PC-9 (cell line): ENCODE data around the gene MCTP1. TPM values are rescaled to one million over a fixed set of nuclear protein-coding genes. Genes with fewer than 3 reads are reported as not detected.

Source experiments
- BruUV-seq: library from RNA; stranded (reverse); fragments of 400-500 nt; replicated peaks from 2 replicates; lab custom pipeline; 2021; lab: Mats Ljungman, UMichigan
- CTCF ChIA-PET: fragments of 300-600 bp; sonication (Branson Sonifier 250); formaldehyde crosslinking; loops from one replicate; lab custom pipeline; 2022; ENCODE audit warnings: antibody characterized with exemption; lab: Charles Lee
- POLR2A ChIA-PET: fragments of 300-600 bp; sonication (Branson Sonifier 250); formaldehyde crosslinking; loops from one replicate; lab custom pipeline; 2022; ENCODE audit warnings: antibody characterized with exemption; ENCODE audit not compliant: unreplicated experiment; lab: Charles Lee
- DNase-seq, 2 experiments: peaks; one replicate each; pipeline versions ENCODE4 v3.0.0 to v3.0.0-alpha.2; 2015 to 2022; ENCODE audit warnings: mixed read lengths in 1 of 2
- H2AFZ ChIP-seq: fragments of 200-600 bp; sonication (generic); 2 replicates; pipeline ENCODE4 v1.8.1; 2017; ENCODE audit warnings: antibody characterized with exemption
- H3F3A ChIP-seq: fragments of 200-600 bp; sonication (generic); 2 replicates; pipeline ENCODE4 v1.8.1; 2017; ENCODE audit warnings: antibody characterized with exemption, mild to moderate bottlenecking, low read depth; ENCODE audit not compliant: insufficient read depth
- H3K27ac ChIP-seq: fragments of 200-600 bp; sonication (generic); 2 replicates; pipeline ENCODE4 v1.6.1; 2016; ENCODE audit warnings: mixed run types
- H3K27me3 ChIP-seq: fragments of 200-600 bp; sonication (generic); 2 replicates; pipeline ENCODE4 v1.6.1; 2016; ENCODE audit warnings: low read depth, mixed run types; ENCODE audit not compliant: insufficient read depth
- H3K36me3 ChIP-seq: fragments of 200-600 bp; sonication (generic); 2 replicates; pipeline ENCODE4 v1.6.1; 2016; ENCODE audit warnings: low read depth, mixed run types
- H3K4me1 ChIP-seq: fragments of 200-600 bp; sonication (generic); replicated peaks from 2 replicates; pipeline ENCODE4 v1.6.1; 2016; ENCODE audit warnings: mixed run types; ENCODE audit not compliant: insufficient read depth
- H3K4me2 ChIP-seq: fragments of 200-600 bp; sonication (generic); 2 replicates; pipeline ENCODE4 v1.6.1; 2017; ENCODE audit warnings: mixed run types
- H3K4me3 ChIP-seq: fragments of 200-600 bp; sonication (generic); 2 replicates; pipeline ENCODE4 v1.6.1; 2016; ENCODE audit warnings: mixed run types
- H3K79me2 ChIP-seq: fragments of 200-600 bp; sonication (generic); 2 replicates; pipeline ENCODE4 v1.6.1; 2017; ENCODE audit warnings: low read depth, mixed run types
- H3K9me2 ChIP-seq: fragments of 200-600 bp; sonication (generic); 2 replicates; pipeline ENCODE4 v1.8.1; 2017; ENCODE audit warnings: mild to moderate bottlenecking; ENCODE audit not compliant: insufficient read depth
- H3K9me3 ChIP-seq: fragments of 200-600 bp; sonication (generic); 2 replicates; pipeline ENCODE4 v1.8.1; 2016; ENCODE audit warnings: low read depth; ENCODE audit not compliant: insufficient read depth
- H4K20me1 ChIP-seq: fragments of 200-600 bp; sonication (generic); 2 replicates; pipeline ENCODE4 v1.8.1; 2017; ENCODE audit not compliant: insufficient read depth
- CTCF ChIP-seq: fragments of 200-600 bp; sonication (generic); conservative IDR thresholded peaks from 2 replicates; pipeline ENCODE4 v1.6.1; 2017; ENCODE audit warnings: mixed run types, antibody characterized with exemption, mild to moderate bottlenecking, moderate library complexity
- EZH2 ChIP-seq: fragments of 200-600 bp; sonication (generic); IDR thresholded peaks from 2 replicates; pipeline ENCODE4 v1.8.0; 2017; ENCODE audit warnings: antibody characterized with exemption, low read depth
- intact Hi-C: fragments of 100-400 bp; cut with micrococcal nuclease; formaldehyde crosslinking; loops from one replicate; pipeline ENCODE4 v1.10.0; 2022; ENCODE audit not compliant: unreplicated experiment
- total RNA-seq: library from RNA; stranded (reverse); gene quantifications from 2 replicates; pipeline ENCODE4 v1.2.3, GENCODE V29; 2021

MCTP1 gene
- total RNA-seq, 1 experiment from 2014 or later: 3.9 TPM

GRCh38 chr5:94691291-94691690 lies 593.6 kb downstream of the MCTP1 start:
- Histone ChIP-seq H3K27ac (no peak overlapping the region), H3K9me3 (no peaks in the 10 kb centered on the region), H4K20me1 (no peaks in the 10 kb centered on the region), H2AFZ (no peak overlapping the region), H3K4me2 (no peak overlapping the region), H3K4me3 (no peak overlapping the region), H3K9me2 (no peaks in the 10 kb centered on the region), H3K79me2 (no peaks in the 10 kb centered on the region), H3K27me3 (no peaks in the 10 kb centered on the region), H3K4me1 (no peaks in the 10 kb centered on the region), H3K36me3 (no peaks in the 10 kb centered on the region), H3F3A (no peaks in the 10 kb centered on the region)
- ChIA-PET POLR2A (no interaction called here), CTCF (no interaction called here)
- intact Hi-C loops: loop anchor here (5.0 kb wide), 1 partner anchor 1109 kb away; the partner anchor contains the start of genes NR2F1 and NR2F1-AS1
- TF ChIP-seq CTCF (no peak), EZH2 (no peak)
- BruUV-seq: no TSS peak
- DNase-seq: no peak

- no peaks in the 10 kb centered on the region for H3K27me3 ChIP-seq
- H3K4me3 ChIP-seq: no peak overlapping the region
- H3K36me3 ChIP-seq: no peaks in the 10 kb centered on the region
- no peaks in the 10 kb centered on the region for H4K20me1 ChIP-seq
- POLR2A ChIA-PET: no interaction called here
- H3K27ac ChIP-seq: no peak overlapping the region
- H3K4me2 ChIP-seq: no peak overlapping the region
- H3K4me1 ChIP-seq: no peaks in the 10 kb centered on the region
- H3K9me3 ChIP-seq: no peaks in the 10 kb centered on the region
- BruUV-seq: no TSS peak
- intact Hi-C loops: loop anchor here (5.0 kb wide), 1 partner anchor 1108 kb away; the partner anchor contains the start of genes NR2F1 and NR2F1-AS1
- H3K79me2 ChIP-seq: no peaks in the 10 kb centered on the region
- no peak for TF ChIP-seq CTCF
- no peak for TF ChIP-seq EZH2
- H3K9me2 ChIP-seq: no peaks in the 10 kb centered on the region
- H3F3A ChIP-seq: no peaks in the 10 kb centered on the region
- no peak for DNase-seq
- CTCF ChIA-PET: no interaction called here
- no peak overlapping the region for H2AFZ ChIP-seq
Observed at GRCh38 chr5:94690778-94691177, 594.1 kb downstream of the MCTP1 start.

GRCh38 chr5:94689908-94690307 lies 595.0 kb downstream of the MCTP1 start:
- Histone ChIP-seq H3K4me3 (no peak overlapping the region), H3K36me3 (no peaks in the 10 kb centered on the region), H3K27ac (no peak overlapping the region), H3K79me2 (no peaks in the 10 kb centered on the region), H3K4me2 (no peak overlapping the region), H3K9me3 (no peaks in the 10 kb centered on the region), H3K9me2 (no peaks in the 10 kb centered on the region), H4K20me1 (no peaks in the 10 kb centered on the region), H3K27me3 (no peaks in the 10 kb centered on the region), H3K4me1 (no peaks in the 10 kb centered on the region), H2AFZ (no peak overlapping the region), H3F3A (no peaks in the 10 kb centered on the region)
- POLR2A ChIA-PET: no interaction called here
- no peak for DNase-seq
- intact Hi-C loops: loop anchor here (5.0 kb wide), 1 partner anchor 1108 kb away; the partner anchor contains the start of genes NR2F1 and NR2F1-AS1
- no TSS peak for BruUV-seq
- TF ChIP-seq CTCF (no peak), EZH2 (no peak)
- CTCF ChIA-PET: no interaction called here
